Hematopoietic multipotent progenitor cell treated with erythropoietin and hydrocortisone succinate and interleukin-3 and kit ligand, for 8 days (in vitro differentiated cells): ENCODE results near the gene SV2C.
"Not testable (repeated sequence)": the region's sequence is repeated elsewhere in the genome, so short reads cannot be mapped to it uniquely, and the experiment has no call there.

Source experiments
- DNase-seq: peaks from one replicate; pipeline ENCODE4 v3.0.0-alpha.2; 2015

The SV2C gene

GRCh38 chr5:76204713-76205112 is 121.5 kb downstream of the SV2C start:
- no peak for DNase-seq

DNA sequence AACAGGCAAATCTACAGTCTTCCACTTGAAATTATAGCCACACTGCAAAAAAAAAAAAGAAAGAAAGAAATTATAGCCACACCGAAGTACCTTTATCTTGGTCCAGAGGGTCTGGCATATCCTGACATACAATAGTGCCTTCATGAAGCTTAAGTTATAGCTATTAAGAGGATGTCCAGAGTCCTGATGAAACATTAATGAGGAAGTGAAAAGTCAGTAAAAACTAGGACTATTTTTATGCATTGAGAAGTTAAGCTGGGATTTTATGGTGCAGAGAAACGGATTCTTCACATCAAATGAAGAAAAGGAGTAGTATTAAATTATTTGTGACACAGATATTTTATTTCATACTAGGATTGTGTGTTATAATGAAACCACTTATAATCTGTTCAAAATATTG is 123.9 kb downstream of the SV2C start:
- no peak for DNase-seq

GRCh38 chr5:76209297-76209696 is 126.1 kb downstream of the SV2C start:
- no peak for DNase-seq

- no peak for DNase-seq
Measured at GRCh38 chr5:76210946-76211345, 127.8 kb downstream of the SV2C start.

DNA sequence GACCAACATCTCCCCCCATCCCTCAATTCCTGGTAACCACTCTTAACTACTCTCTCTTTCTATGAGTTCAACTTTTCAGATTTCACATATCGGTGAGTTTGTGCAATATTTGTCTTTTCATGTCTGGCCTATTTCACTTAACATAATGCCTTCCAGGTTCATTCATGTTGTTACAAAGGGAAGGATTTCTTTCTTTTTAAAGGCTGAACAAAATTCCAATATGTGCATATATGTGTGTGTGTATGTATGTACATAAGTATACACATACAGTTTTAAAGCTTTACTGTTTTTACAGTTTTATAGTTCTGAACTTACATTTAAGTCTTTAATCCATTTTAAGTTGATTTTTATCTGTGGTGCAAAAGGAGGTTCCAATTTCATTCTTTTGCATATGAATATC is 130.7 kb downstream of the SV2C start:
- DNase-seq: no peak

- DNase-seq: no peak
Measured at GRCh38 chr5:76216748-76217147, 133.6 kb downstream of the SV2C start.

DNA sequence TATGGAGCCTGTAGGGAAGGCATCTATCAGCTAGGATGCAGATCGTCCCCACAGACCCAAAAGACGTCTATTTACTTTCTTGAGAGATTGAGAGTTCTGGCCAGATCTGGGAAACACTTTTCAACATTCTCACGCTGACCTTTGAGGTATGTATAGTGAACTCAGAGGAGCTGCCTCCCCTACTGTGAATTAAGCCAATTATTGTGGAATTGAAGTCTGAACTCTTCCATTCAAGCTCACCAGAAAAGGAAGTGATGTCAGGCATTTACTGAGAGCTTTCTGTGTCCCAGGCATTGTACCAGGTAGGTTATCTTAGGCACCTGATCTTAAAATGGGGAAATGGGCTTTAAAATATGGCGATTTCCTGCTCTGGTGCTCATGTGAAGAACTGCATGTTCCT is 136.5 kb downstream of the SV2C start:
- DNase-seq: no peak

DNA sequence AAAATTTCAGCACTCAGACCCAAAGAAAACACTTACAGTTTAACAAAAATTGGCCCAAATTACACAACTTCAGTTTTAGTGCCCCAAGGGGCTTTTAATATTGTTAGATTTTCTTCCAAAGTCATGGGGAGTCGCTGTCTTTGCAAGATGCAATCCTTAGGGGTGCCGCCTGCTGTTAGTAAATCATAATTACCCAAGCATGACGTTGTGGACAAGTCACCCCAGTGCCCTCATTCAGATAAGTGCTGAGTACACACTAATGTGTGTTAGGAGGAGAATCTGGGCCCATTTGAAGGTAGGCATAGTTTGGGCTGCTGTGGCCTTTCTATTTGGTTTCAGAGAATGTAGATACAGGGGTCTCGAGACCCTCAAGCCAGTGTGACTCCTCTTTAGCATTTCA is 138.1 kb downstream of the SV2C start:
- no peak for DNase-seq

DNA sequence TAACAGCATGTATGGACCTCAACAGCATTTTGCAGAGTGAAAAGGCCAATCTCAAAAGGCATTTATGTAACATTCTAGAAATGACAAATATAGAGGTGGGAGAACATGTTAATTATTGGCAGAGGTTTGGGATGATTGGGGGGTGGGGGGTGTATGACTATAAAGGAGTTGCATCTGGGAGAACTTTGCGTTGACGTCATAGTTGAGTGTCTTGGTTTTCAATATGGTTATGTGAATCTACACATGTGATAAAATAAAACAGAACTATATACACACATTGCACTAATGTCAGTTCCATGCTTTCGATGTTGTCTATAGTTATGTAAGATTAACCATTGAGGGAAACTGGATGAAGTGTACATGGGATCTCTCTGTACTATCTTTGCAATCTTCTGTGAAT is 139.1 kb downstream of the SV2C start:
- DNase-seq: no peak

DNA sequence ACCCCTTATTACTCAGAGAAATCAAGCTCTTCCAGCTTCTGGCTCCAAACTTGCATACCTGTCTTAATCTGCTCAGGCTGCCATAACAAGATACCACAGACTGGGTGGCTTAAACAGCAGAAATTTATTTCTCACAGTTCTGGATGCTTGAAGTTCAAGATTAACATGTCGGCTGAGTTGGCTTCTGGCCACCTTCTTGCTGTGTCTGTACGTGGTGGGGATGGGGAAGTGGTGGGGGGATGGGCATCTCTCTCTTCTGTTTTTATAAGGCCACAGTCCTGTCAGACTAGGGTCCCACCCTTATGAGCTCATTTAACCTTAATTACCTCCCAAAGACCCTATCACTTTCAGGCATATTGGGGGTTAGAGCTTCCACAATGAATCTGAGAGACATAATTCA is 140.5 kb downstream of the SV2C start:
- no peak for DNase-seq

- DNase-seq: no peak
Measured at GRCh38 chr5:76224898-76225297, 141.7 kb downstream of the SV2C start.

GRCh38 chr5:76225336-76225735 is 142.2 kb downstream of the SV2C start:
- DNase-seq: no peak

DNA sequence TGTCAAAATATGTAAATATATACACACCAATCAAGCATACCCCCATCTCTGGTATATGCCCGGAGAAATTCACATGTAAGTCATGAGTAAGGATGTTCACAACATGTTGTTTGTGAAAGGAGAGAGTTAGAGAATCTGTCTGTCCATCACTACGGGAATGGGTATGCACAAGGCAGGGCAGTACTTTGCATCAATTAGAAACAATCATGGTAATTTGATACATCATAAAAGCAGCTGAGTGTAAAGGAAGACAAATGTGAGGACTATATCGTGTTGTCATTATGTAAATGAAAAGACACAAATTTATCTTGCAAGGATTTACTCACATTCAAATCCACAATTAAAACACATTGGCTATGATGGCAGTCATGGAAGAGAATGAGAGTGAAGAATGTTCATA is 146.7 kb downstream of the SV2C start:
- no peak for DNase-seq

DNA sequence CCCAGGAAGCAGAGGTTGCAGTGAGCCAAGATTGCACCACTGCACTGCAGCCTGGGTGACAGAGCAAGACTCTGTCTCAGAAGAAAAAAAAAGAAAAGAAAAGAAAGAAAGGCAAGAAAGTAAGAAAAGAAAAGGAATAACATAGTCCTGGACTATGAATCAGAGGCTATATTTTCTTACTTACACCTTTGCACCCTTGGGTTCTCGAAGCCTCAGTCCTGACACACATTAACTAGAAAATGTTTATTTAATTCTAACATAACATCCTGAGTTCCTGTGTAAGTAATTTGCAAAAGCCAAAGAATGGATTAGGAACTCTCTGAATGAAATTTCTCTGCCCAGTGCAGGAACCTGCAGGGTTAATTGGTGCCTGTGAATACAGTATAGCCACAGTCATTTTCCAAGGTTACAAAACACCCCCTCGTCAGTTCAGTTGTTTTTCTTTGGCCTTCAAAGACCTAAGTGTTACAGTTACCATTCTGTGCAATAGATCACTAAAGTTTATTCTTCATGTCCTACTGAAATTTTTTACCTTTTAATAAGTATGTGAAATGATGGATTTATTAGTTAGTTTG is 147.6 kb downstream of the SV2C start:
- DNase-seq: no peak

DNA sequence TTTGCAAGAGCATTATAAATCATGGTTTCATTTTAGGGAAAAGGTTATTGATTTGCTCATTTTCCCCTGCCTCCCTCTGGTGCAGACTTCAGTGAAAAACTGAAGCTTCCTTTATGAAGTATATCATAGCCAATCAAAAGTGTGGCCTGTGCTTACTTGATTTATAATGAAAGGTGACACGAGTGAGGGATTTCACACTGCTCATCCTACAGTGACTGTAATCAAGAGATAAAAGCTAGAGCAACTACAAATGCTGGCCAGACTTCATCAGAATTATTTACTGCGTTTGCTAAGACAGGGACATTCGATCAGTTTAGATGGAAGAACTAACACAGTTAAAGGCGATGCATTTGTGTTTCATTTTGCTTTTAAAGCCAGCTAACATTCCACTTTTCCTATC is 151.5 kb downstream of the SV2C start:
- no peak for DNase-seq

DNA sequence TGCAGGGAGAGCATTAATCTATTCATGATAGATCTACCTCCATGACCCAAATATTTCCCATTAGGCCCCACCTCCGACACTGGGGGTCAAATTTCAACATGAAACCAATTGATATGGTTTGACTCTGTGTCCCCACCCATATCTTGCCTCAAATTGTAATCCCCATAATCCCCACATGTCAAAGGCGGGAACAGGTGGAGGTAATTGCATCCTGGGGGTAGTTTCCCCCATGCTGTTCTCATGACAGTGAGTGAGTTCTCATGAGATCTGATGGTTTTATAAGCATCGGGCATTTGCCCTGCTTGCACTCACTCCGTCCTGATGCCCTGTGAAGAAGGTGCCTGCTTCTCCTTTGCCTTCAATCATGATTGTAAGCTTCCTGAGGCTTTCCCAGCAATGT is 153.5 kb downstream of the SV2C start:
- DNase-seq: no peak

- DNase-seq: no peak
Measured at GRCh38 chr5:76240336-76240735, 157.2 kb downstream of the SV2C start.

DNA sequence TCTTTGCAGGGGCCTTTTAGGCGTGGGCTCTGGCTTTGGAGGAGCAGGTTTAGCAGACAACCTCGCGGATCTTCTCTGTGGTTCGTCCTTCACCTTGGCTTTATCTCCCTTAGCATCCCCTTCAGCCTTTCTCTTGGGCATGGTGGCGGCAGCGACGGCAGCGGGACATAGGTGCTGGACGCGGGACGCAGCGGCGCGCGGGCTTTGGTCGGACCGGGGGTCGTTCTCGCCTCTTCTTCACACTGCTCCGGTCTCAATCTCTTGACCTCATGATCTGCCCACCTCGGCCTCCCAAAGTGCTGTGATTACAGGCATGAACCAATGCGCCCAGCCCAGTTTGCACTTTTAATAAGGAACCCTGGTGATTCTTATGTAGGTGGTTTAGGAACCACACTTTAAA is 159.0 kb downstream of the SV2C start:
- DNase-seq: not testable (repeated sequence)

- DNase-seq: no peak
Measured at GRCh38 chr5:76245590-76245989, 162.4 kb downstream of the SV2C start.

DNA sequence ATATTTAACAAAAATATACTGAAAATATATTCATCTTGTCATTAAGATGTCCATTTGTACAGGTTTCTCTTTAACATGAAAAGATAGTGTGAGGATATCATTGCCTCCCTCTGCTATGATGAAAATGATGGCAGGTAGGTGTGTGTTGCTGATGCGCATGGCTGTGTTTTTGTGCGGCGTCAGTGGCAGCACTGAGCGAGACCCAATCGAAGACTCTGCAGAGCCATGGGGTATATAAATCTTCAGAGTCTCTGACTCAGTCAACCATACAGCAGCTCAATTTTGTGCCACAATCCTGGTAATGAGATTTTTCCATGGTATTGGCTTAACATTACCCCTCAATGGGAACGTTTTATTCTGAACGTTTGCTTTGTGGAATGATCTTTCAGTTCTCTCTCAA is 166.4 kb downstream of the SV2C start:
- no peak for DNase-seq

DNA sequence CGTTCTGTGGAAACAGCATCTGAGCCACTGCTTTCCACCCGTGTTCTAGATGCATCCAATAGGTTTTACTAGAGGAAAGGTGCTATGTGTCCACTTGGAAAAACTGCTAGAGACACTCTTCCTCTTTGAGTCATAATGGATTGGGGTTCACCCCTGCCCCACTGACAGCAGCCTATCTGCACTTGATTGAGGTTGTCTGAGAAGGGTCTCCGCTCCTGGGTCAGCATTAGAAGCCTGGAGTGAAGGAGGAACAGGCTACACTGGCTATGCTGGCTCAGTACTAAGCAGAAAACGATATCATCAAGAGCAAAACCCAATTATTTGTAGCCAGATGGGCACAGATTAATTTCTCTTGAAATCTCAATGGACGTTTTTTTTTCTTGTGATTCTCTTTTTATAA is 167.3 kb downstream of the SV2C start:
- DNase-seq: no peak

DNA sequence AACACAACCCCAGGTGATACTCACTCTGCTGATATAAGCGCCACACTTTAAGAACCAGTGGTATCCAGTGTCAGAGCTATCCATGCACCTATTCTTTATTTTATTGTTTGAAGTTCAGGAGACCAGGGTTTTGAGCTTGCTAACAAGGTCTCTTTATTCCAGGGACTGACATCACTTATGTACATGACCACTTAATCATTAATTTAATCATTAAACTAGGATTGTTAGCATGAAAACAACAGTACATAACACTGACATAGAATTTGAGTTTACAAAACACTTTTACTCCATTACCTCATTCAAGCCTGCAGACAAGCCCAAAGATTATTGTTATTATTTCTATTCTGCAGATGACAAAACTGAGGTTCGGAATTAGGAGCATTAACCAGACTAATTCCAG is 168.5 kb downstream of the SV2C start:
- no peak for DNase-seq

DNA sequence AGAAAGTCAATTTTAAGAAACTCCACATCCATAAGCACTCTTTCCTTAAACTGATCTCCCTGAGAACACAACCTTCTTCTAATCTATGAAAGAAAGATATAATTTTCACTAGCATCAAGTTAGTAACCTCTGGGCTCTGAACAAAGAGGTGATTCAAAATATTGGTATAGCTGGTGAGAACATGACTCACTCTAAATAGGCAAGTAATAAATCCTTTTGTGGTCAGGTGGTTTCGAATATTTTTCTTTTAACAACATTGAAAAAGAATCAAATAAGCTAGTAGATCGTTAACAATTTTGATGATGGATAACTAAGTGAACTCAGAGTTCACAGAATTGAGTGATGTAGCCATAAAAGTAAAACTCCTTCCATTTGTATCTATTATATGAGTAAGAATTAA is 169.3 kb downstream of the SV2C start:
- DNase-seq: no peak

GRCh38 chr5:76256116-76256889 is 173.1 kb downstream of the SV2C start:
- peak; percentile 82 for DNase-seq

- no peak for DNase-seq
Measured at GRCh38 chr5:76257225-76257833, 174.1 kb downstream of the SV2C start.
